Fibroblast of lung (primary cell): ENCODE results near the gene SLC38A10. TPM values are rescaled to one million over a fixed set of nuclear protein-coding genes. Genes with fewer than 3 reads are reported as not detected.

Experiments
- DNase-seq, 2 donors: peaks; one replicate each; pipeline versions ENCODE4 v3.0.0 to v3.0.0-alpha.2; 2010; ENCODE audit warnings: low read depth in 2 of 2
- H2AFZ ChIP-seq: 2 replicates; pipeline ENCODE4 v1.5.1; 2012; ENCODE audit warnings: low read length, control low read depth, inconsistent platforms
- H3K27ac ChIP-seq: 2 replicates; pipeline ENCODE4 v1.5.1; 2011; ENCODE audit warnings: low read length, control low read depth; ENCODE audit not compliant: insufficient read depth
- H3K27me3 ChIP-seq: 2 replicates; pipeline ENCODE4 v1.5.1; 2011; ENCODE audit warnings: mild to moderate bottlenecking, low read length; ENCODE audit not compliant: control insufficient read depth, insufficient read depth
- H3K36me3 ChIP-seq: 2 replicates; pipeline ENCODE4 v1.5.1; 2011; ENCODE audit warnings: low read length; ENCODE audit not compliant: control insufficient read depth, insufficient read depth
- H3K4me1 ChIP-seq: 2 replicates; pipeline ENCODE4 v1.5.1; 2011; ENCODE audit warnings: low read length; ENCODE audit not compliant: control insufficient read depth, insufficient read depth; ENCODE audit errors: extremely low read depth
- H3K4me2 ChIP-seq: 2 replicates; pipeline ENCODE4 v1.5.1; 2011; ENCODE audit warnings: low read length, control low read depth; ENCODE audit not compliant: insufficient read depth; ENCODE audit errors: extremely low read depth
- H3K4me3 ChIP-seq, 4 experiments: fragments of 200-600 bp in 1 of 4; sonication (generic) in 1 of 4; replicated peaks in 1 of 4; 2 replicates each; pipeline ENCODE4 v1.5.1; 2011 to 2016; ENCODE audit warnings: low read length in 4 of 4, low read depth in 3 of 4, mild to moderate bottlenecking in 3 of 4, control low read depth in 2 of 4, inconsistent platforms in 1 of 4, mixed read lengths in 1 of 4; ENCODE audit not compliant: insufficient read depth in 1 of 4; ENCODE audit errors: control extremely low read depth in 1 of 4
- H3K79me2 ChIP-seq: 2 replicates; pipeline ENCODE4 v1.5.1; 2012; ENCODE audit warnings: mild to moderate bottlenecking, low read length, inconsistent platforms; ENCODE audit not compliant: control insufficient read depth, insufficient read depth
- H3K9ac ChIP-seq: 2 replicates; pipeline ENCODE4 v1.5.1; 2011; ENCODE audit warnings: mild to moderate bottlenecking, low read length, control low read depth; ENCODE audit not compliant: insufficient read depth
- H3K9me3 ChIP-seq: 2 replicates; pipeline ENCODE4 v1.5.1; 2012; ENCODE audit warnings: low read depth, low read length; ENCODE audit not compliant: control insufficient read depth, insufficient read depth
- H4K20me1 ChIP-seq: 2 replicates; pipeline ENCODE4 v1.5.1; 2011; ENCODE audit warnings: low read length; ENCODE audit not compliant: control insufficient read depth, insufficient read depth; ENCODE audit errors: extremely low read depth
- EZH2 ChIP-seq: IDR thresholded peaks from 2 replicates; pipeline ENCODE4 v1.5.1; 2012; ENCODE audit warnings: low read length, control low read depth, mild to moderate bottlenecking; ENCODE audit errors: missing control alignments
- polyA plus RNA-seq, 2 donors: library from polyadenylated mRNA; depleted of rRNA in 1 of 2; stranded (reverse) in 1 of 2; unstranded in 1 of 2; fragments of >200 nt; gene quantifications; 2 replicates each; pipeline ENCODE4 v1.2.1, GENCODE V29; 2011 to 2012; ENCODE audit warnings: missing spikeins in 1 of 2
- total RNA-seq: library from RNA; depleted of rRNA; stranded (reverse); fragments of >200 nt; gene quantifications from 2 replicates; pipeline ENCODE4 v1.2.1, GENCODE V29; 2014
- TF ChIP-seq, protein P1 (sequence below), 2 donors: IDR thresholded peaks in 1 of 2; conservative IDR thresholded peaks in 1 of 2; 1 replicate in 1 of 2; 2 replicates in 1 of 2; pipeline ENCODE4 v1.5.1; 2011 to 2012; ENCODE audit warnings: low read length in 2 of 2, control low read depth in 1 of 2, inconsistent platforms in 1 of 2, low read depth in 1 of 2, mild to moderate bottlenecking in 1 of 2

SLC38A10 gene
- total and polyA plus RNA-seq, 2 donors (not counting 1 experiment from before 2014, with no cell fraction given), result 23.6 to 53.2 TPM

DNA sequence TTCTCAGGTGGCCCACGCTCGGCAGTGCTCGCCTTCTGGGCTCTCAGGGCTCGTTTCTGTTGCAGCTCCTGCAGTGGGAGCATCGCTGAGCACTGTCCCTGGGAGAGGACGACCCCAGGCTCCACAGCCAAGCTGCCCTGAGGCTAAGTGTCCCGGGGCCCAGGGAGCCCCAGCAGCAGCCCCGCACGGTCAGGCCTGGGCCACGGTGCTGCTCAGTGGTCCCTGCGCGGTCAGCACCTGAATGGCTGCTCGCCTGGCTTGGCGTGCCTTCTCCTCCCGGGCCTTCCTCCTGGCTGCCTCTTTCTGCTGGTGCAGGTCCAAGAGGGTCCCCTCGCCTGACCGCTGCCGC is 95.7 kb downstream of the SLC38A10 start:
- Histone ChIP-seq H2AFZ (no peak overlapping the region), H3K9me3 (no peaks in the 10 kb centered on the region), H3K27ac (no peak overlapping the region), H3K4me1 (no peaks in the 10 kb centered on the region), H3K4me3 (no peak overlapping the region), H3K36me3 (peaks cover under 1% of the 10 kb centered on the region), H3K27me3 (no peaks in the 10 kb centered on the region), H4K20me1 (no peaks in the 10 kb centered on the region), H3K9ac (no peak overlapping the region), H3K79me2 (no peaks in the 10 kb centered on the region), H3K4me2 (no peak overlapping the region)
- no peak for DNase-seq
- TF ChIP-seq EZH2, result no peak
- TF ChIP-seq, protein P1, sequence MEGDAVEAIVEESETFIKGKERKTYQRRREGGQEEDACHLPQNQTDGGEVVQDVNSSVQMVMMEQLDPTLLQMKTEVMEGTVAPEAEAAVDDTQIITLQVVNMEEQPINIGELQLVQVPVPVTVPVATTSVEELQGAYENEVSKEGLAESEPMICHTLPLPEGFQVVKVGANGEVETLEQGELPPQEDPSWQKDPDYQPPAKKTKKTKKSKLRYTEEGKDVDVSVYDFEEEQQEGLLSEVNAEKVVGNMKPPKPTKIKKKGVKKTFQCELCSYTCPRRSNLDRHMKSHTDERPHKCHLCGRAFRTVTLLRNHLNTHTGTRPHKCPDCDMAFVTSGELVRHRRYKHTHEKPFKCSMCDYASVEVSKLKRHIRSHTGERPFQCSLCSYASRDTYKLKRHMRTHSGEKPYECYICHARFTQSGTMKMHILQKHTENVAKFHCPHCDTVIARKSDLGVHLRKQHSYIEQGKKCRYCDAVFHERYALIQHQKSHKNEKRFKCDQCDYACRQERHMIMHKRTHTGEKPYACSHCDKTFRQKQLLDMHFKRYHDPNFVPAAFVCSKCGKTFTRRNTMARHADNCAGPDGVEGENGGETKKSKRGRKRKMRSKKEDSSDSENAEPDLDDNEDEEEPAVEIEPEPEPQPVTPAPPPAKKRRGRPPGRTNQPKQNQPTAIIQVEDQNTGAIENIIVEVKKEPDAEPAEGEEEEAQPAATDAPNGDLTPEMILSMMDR (conservative IDR thresholded peaks at IDR 0.05 in 1 of 2, IDR thresholded peaks at IDR 0.05 in 1 of 2; ENCODE audit: low read depth in 1 of 2, low read length in 2 of 2), result no peak

DNA sequence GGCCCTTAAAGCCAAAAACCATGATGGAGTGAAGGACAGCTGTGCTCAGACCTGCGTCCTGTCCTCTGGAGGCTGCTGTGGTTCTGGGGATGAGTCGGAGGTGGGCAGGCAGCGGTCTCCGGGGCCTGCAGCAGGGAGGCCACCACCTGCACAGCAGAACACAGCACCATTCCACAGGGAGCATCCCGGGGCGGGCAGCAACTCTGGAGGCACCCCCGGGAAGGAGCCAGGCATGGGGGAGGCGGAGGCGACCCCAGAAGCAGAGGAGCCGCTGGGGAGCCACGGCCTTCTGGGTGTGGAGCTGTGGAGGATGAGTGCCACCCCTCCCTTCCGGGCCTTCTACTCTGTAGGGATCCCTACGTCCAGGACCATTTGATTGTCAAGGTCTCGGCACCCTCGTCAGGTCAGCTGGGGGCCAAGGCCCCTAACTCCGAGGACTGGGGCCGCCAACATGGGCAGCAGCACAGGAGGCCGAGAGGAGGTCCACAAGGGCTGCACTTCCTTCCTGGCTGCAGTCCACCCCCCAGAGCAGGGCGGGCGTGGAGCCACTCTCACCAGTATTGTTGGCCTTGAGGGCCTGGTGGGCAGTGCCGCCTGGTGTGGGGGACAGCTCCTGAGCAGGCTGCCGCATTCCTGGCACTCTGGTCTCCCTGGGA is 96.2 kb downstream of the SLC38A10 start:
- H3K27ac ChIP-seq, result no peak overlapping the region
- no peak for DNase-seq
- H3K27me3 ChIP-seq, result no peaks in the 10 kb centered on the region
- no peak overlapping the region for H2AFZ ChIP-seq
- H4K20me1 ChIP-seq, result no peaks in the 10 kb centered on the region
- H3K4me3 ChIP-seq, result no peak overlapping the region
- H3K4me2 ChIP-seq, result no peak overlapping the region
- no peaks in the 10 kb centered on the region for H3K36me3 ChIP-seq
- H3K4me1 ChIP-seq, result no peaks in the 10 kb centered on the region
- TF ChIP-seq, protein P1 (conservative IDR thresholded peaks at IDR 0.05 in 1 of 2, IDR thresholded peaks at IDR 0.05 in 1 of 2; ENCODE audit: low read depth in 1 of 2, low read length in 2 of 2), result no peak
- no peak for TF ChIP-seq EZH2
- H3K9me3 ChIP-seq, result no peaks in the 10 kb centered on the region
- H3K9ac ChIP-seq, result no peak overlapping the region
- H3K79me2 ChIP-seq, result no peaks in the 10 kb centered on the region

DNA sequence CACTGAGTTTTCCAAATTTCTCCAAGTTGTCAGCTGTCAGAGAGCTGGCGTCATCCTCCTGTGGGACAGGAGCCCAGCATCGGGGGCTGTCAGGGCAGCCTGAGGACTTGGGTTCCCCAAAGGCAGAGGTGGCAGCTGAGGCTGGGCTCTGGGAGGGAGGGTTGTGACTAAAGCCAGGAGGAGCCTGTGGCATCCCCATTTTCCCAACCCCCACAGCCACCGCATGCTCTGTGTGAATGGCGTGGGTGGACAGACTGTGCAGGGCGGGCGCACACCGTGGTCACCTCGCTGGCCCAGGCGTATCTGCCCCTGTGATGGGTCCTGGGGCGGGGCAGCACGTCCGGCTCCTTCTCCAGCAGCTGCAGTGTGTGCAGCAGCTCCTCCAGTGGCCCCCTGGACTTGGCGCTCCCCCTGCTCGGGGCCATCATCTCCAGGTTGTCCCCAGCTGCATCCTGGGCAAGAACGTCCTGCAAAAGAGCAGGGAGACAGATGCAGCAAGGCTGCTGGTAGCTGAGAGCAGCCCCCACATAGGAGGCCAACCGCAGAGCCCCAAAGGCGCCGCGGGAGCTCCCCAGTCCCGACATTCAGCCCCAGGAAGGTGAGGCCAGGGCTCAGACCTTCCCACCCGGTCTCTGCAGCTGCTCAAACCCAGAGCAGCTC is 97.1 kb downstream of the SLC38A10 start:
- H2AFZ ChIP-seq, result no peak overlapping the region
- no peak for DNase-seq
- no peak overlapping the region for H3K4me3 ChIP-seq
- no peaks in the 10 kb centered on the region for H3K4me1 ChIP-seq
- no peaks in the 10 kb centered on the region for H3K36me3 ChIP-seq
- no peaks in the 10 kb centered on the region for H3K9me3 ChIP-seq
- TF ChIP-seq, protein P1 (conservative IDR thresholded peaks at IDR 0.05 in 1 of 2, IDR thresholded peaks at IDR 0.05 in 1 of 2; ENCODE audit: low read depth in 1 of 2, low read length in 2 of 2), result no peak
- H3K79me2 ChIP-seq, result no peaks in the 10 kb centered on the region
- H3K27me3 ChIP-seq, result no peaks in the 10 kb centered on the region
- H3K4me2 ChIP-seq, result no peak overlapping the region
- no peaks in the 10 kb centered on the region for H4K20me1 ChIP-seq
- no peak overlapping the region for H3K27ac ChIP-seq
- H3K9ac ChIP-seq, result no peak overlapping the region
